Non-pigmented ciliary epithelial cell (primary cell): Measurements from ENCODE around the gene SLC35C1.
"Not testable (repeated sequence)": the region's sequence is repeated elsewhere in the genome, so short reads cannot be mapped to it uniquely, and the experiment has no call there.

ENCODE experiments used
- DNase-seq: peaks from one replicate; pipeline ENCODE4 v3.0.0-alpha.2; 2010; ENCODE audit warnings: low read depth

Gene SLC35C1

DNA sequence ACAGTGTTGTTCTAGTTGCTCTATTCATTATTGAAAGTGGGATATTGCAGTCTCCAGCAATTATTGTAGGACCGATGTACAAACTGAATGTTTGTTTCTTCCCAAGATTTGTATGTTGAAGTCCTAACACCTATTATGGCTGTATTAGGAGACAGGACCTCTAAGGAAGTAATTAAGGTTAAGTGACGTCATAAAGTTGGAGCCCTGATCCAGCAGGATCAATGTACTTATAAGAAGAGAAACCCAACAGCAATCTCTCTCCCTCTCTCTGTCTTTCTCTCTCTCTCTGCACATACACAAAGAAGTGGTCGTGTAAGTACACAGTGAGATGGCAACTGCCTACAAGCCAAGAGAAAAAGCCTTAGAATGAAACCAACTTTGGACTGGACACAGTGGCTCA, 16.1 kb upstream of the SLC35C1 start:
- no peak for DNase-seq

GRCh38 chr11:45791524-45791923, 13.4 kb upstream of the SLC35C1 start:
- DNase-seq, result no peak

DNA sequence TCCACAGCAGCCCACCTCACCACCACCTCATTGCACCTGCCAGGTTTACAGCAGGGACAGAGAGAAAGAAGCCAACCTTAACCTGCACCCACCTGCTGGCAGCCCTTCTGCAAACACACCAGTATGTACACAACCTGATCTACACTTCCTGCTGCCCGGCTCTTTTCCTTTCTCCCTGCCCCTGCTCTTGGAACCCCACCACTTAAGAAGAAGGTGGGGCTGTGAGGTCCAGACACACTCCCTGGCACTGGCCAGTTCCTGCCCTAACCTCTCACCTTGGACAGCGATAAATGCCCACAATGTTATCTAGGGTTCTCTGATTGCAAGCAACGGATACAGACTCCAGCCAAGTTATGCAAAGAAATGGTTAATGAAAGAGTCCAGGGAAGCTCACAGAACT, 10.8 kb upstream of the SLC35C1 start:
- DNase-seq, result no peak

- DNase-seq, result no peak
These were observed 9.6 kb upstream of the SLC35C1 start for GRCh38 chr11:45795379-45795778.

DNA sequence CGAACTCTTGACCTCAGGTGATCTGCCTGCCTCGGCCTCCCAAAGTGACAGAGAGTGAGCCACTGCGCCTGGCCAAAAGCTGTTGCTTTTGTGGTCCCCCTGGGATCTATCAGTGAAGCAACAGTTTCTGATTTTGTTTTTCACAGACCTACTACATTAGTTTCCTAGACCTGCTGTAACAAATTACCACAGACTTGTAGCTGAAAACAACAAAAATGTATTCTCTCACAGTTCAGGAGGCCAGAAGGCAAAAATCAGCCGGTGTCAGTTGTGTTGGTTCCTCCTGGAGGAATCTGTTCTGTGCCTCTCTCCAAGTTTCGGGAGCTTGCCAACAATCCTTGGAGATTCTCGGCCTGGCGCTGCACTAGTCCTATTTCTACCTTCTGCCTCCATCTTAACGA, 8.5 kb upstream of the SLC35C1 start:
- no peak for DNase-seq

DNA sequence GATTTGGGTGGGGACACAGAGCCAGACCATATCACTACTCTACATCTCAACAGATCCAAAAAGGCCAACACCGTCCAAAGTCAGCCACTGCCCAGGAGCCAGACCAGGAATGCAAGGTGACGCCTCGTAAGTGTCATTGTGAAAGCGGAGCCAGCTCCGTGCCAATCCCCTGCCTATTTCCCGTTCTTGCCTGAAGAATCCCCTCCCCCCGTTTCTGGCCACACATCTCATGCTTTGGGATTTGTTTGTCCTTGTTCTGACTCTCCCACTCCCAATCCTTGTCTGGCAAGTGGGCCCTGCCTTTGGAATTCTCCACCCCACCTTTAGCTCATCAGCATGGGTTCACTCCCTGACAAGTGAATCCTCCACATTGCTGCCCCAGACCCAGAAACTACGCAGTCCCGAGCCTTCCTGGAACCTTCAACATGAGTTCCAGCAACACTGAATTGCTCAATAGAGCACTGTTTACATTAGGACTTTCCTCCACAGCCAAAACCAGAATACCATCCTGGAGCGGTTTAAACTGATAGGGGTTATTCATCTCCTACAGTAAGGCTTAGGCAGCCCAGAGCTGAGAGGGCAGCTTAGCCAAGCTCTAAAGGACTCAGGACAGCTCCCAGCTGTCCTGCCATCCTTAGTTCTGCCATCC, 6.0 kb upstream of the SLC35C1 start:
- no peak for DNase-seq

GRCh38 chr11:45799562-45799961, 5.4 kb upstream of the SLC35C1 start:
- DNase-seq, result no peak

DNA sequence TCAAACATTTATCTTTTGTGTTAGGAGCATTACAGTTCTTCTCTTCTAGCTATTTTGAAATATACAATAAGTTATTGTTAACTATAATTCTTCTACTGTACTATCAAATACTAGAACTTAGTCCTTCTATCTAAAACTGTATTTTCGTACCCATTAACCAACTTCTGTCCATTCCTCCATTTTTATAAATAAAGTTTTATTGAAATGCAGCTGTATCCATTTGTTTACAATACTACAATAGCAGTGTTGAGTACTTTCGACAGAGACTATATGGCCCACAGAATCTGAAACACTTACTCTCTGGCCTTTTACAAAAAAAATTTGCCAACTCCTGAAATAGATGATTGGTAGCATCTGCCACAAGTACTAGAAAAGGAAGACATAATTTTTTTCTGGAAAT, 4.7 kb upstream of the SLC35C1 start:
- DNase-seq, result no peak

DNA sequence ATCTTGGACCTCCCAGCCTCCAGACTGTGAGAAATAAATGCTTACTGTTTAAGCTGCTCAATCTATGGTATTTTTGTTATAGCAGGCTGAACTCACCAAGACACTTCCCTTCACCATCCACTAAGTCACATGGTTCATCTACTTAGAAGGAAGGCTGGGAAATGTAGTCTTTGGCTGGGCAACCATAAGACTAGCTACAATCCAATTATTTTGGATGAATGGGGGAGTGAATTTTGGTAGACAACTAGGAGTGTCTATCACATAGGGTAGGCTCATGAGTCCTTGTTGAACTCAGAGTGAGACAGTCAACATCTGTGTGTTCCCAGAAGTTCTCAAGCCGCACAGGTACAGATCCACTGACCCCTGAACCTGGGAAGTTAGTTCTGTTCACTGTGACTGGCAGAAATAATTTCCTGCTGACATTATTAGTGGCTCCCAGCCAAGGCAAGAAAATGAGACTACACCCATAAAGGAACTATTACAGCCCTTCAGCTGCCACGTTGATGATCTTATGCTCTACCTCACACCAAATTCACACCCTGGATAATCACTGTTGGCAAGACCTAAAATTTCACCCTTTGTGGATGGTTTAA, 3.1 kb upstream of the SLC35C1 start:
- DNase-seq, result no peak

DNA sequence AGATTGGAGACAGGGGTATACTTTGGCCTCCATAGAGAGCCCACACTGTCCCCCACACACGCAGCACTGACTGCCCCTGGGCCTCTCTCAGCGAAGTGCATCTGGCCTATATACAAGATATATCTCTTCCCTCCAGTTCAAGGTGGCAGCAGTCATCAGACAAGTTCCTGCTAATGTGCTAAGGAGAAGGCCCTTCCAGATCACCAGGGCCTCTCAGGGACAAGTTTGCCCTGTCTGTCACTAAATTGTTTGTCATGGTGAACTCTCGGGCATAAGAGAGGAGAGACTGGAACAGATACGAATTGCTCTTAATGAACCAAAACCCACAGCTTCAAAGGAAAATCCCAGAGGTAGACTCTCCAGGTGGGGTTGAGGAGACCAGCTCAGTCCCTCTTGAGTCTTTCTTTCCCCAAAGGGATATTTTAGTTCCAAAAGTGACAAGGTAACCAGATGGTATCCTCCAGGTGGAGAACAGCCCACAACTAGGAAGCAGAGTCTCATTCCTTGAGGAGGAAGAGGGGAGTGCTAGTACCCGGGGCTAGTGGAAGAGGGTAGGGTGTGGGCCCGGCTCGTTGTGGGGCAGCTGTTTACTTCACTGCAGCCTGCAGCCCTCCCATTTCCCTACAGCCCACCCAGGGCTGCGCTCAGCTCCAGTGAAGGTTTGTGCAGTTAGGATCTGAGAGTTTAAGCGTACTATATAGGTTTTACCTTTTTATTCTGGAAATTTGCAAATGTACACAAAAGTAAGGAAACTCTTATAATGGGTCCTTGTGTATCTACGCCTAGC, 2.2 kb upstream of the SLC35C1 start:
- no peak for DNase-seq

DNA sequence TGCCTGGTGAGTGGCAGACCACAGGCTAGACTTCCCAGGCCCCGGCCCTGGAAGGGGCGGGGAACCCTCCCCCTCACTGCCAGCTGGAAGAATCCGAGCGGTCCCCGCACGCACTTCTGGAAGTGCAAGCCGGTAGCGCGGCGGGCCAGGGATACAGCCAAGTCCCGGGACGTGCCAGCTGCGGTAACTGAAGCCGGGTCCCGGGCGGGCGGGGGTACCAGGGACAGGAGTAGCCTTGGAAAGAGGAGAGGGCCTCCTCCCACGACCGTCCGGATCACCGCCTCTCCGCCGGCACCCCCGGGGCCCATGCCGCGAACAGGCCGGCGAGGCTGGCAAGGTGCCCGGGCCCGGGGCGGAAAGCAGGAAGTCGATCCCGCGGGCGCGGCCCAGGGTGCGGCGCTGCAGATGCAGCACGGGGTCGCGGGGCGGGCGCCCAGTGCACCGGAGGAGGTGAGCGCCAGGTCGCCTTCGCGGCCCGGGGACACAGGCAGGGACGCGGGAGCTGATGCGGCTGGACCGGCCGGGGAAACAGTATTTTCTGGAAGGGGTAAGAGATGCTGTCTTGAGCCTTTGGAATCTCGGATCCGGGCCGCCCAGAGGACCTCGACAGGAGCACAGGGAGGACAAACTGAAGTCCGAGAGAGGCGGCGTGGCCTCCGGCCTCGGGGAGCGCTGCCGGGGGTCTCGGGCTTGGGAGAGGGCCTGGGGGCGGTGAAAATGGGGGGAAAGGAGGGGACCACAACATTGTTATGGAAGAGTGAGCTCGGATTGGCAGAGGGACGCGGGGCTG, 783 bp upstream of the SLC35C1 start:
- DNase-seq, result no peak

DNA sequence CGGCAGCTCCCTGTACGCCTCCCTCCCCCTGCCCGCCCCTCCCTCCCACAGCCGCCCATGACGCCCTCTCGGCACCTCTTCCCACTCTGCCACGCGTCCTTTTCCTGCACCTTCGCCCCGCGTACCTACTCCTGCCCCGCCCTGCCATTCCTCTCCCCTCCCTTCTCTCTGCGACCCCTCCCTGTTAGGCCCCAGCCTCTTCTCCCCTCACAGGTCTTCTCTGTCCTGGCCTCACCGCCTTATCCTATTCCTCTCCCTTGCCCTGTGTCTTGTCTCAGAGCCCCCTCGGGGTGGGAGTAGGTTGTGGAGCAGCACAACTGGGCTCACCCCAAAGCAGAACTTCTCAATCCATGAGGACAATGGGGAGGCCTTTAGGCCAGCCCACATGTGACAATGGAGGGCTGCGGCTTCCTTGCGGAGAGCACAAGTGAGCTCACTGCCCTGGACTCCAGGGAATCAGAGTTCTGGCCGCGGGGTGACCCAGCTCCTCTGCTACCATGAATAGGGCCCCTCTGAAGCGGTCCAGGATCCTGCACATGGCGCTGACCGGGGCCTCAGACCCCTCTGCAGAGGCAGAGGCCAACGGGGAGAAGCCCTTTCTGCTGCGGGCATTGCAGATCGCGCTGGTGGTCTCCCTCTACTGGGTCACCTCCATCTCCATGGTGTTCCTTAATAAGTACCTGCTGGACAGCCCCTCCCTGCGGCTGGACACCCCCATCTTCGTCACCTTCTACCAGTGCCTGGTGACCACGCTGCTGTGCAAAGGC, 539 bp downstream of the SLC35C1 start:
- no peak for DNase-seq

DNA sequence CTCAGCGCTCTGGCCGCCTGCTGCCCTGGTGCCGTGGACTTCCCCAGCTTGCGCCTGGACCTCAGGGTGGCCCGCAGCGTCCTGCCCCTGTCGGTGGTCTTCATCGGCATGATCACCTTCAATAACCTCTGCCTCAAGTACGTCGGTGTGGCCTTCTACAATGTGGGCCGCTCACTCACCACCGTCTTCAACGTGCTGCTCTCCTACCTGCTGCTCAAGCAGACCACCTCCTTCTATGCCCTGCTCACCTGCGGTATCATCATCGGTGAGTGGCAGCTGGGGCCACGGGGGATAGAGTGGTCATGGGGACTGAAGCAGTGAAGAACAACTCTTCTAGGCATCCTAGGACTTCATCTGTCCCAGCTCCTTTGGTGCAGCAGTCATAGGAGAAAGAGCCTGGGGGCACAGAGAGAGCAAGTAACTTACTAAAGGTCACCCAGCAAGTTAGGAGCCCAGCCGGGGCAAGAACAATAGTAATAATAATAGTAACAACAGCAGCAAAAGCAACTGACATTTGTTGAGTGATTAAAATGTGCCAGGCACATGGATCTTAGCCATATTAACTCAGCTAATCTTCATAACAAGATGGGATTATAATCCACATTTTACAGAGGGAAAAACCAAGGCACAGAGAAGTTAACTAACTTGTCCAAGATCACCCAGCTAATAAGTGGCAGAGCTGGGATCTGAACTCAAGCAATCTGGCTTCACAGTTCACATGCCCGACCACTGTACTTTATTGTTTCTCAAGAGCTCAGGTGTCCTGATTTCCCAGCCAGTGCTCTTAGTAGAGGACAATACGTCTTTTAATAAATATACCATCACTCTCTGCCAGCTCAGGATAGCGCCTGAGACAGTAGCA, 1.4 kb downstream of the SLC35C1 start:
- DNase-seq, result no peak

DNA sequence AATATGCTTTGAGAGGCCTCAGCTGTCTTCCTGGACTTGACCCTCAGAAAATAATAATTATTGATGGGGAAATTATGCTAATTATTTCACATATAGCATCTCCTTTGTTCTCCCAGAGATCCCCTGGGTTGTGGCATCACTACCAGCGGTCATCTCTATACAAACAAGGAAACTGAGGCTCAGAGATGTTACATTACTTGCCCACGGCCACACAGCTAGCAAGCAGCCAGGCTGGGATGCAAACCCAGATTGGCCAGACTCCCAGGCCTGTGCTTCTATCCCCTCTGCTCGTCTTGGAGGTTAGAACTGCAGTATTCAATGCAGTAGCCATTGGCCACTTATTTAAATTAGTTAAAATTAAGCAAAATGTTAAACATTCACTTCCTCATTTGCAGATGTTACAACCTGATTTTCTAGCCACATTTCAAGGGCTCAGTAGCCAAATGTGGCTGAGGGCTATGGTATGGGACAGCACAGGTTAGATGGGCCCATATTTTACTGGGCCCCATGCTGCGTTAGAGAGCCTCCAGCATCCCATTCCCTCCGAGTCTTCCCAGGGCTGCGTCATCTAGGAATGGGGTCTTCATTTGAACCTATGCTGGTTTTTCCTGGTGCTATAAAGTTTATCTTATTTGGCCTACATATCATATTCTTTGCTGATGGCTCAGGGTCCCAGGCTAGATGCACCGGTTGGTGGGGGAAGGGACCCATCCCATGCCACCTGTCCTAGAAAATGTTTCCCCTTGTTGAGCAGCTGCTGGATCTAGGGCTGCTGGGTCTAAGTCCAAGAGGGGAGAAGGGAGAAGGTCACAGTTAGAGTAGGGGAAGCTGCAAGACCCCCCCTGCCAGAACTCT, 2.2 kb downstream of the SLC35C1 start:
- no peak for DNase-seq

DNA sequence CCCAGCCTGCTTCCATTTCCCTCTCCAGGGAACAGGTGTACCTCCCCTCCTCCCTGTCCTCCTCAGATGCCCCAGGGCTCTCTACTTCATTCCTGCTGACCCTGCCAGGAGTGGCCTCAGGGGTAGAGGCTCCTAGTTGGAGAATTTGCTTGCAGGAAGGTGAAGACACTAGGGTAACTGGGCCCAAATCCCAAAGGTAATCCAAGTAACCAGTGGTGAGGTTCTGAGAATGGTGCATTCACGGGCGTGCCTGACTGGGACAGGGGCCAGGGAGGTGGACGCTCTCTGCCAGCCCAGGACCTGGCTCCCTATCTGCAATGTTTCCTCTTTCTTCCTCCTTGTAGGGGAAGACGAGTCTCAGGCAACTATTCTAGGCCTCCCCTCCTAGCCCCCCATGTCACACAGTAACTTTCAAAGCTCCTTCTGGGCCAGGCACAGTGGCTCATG, 2.9 kb downstream of the SLC35C1 start:
- no peak for DNase-seq

GRCh38 chr11:45808427-45808826, 3.5 kb downstream of the SLC35C1 start:
- not testable (repeated sequence) for DNase-seq

DNA sequence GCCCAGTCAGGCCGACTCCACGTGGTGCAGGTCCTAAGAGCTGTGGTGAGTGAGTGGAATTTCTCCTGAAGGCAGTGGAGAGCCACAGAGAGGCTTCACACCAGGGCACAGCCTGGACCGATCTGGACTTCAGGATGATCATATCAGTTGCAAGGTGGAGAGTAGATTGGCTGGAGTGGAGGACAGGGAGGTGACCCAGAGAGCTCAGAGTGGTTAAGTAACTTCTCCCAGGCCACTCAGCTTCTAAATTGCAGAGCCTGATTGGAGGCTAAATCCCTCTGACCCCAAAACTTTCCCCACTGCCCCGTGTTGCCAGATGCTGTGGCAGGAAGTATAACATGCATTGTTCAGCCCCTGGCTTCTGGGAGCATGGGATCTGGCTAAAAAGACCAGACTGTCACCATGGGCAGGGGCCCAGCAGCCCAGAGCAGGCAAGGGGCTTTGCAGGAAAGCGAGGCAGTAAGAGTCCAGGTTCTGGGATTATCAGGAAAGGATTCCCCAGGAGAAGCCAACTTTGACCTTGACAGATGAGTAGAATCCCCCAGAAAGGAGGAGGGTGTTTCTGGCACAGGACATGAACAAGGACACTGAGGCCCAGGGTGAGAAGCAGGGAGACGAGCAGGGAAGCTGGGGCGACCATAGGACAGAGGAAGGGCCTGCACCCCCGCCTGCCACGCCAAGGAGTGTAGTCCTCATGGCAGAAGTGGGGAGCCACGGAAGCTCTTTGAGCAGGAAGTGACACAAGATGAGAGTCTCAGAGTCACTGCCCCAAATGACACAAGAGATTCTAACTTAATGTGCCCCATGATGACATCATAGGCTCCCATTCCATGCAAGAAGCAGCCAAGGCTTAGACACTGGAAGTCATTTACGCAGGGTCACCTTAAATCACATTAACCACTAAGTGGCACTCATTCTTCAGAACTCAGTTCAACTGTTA, 4.8 kb downstream of the SLC35C1 start:
- DNase-seq, result no peak

GRCh38 chr11:45810431-45811108, 5.6 kb downstream of the SLC35C1 start:
- DNase-seq, result no peak
